HG03097 (cell line): ENCODE results near the gene MSI2.

Source experiments
- ATAC-seq: cut with Tn5 transposase; IDR thresholded peaks from one replicate; pipeline ENCODE4 v1.9.1; 2021; ENCODE audit not compliant: unreplicated experiment, low FRiP score

The MSI2 gene

GRCh38 chr17:57601143-57601735, 344.9 kb downstream of the MSI2 start:
- no peak for ATAC-seq

DNA sequence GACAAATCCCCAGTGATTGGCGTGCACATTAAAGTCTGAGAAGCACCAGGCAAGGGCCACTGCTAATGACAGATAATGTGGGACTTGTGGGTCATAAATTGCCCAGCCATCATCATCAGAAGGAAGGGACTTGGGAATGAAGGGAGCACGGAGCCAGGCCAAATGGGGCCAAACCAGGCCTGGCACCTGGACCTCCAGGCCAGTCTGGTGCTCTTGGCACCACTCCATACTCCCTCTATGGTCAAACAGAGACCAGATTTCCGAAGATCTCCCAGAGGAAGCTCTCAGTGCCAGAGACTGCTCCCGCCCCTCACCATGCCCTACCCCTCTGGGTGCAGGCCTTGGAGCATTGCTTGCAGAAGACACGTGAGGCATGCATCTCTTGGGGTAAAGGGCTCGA, 346.6 kb downstream of the MSI2 start:
- no peak for ATAC-seq

DNA sequence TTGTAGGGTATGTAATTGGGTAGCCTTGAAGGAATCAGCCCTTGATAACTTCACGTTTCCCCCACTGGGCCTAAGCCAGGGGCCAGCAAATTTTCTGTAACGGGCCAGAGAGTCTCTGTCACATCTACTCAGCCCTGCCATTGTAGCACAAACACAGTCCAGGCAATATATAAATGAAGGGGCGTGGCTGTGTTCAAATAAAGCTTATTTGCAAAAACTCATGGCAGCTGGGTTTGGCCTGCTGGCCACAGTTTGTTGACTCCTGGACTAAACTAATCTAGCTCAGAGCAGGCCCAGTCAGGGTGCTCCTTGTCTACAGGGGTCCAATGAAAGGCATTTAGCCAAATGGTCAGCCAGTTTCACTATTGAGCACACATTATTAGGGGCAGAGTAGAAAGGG, 347.2 kb downstream of the MSI2 start:
- ATAC-seq, result no peak

DNA sequence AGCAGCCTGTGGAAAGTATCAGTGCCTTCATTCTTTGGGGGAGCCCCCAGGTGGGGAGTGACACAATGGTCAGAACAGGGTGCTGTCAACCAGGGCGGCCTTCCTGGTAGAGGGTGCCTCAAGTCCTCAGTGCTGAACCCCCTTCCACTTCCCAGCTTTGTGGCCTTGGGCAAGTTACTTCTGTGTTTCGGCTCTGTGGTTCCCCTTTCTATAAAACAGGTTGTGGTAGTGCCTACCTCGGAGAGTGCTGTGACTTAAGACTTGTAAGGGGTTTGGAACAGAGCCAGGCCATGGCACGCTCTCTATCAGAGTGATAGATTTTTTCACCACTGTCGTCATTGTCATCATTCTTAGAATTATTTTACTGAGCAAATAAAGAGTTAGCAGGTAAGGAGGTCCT, 347.7 kb downstream of the MSI2 start:
- no peak for ATAC-seq

DNA sequence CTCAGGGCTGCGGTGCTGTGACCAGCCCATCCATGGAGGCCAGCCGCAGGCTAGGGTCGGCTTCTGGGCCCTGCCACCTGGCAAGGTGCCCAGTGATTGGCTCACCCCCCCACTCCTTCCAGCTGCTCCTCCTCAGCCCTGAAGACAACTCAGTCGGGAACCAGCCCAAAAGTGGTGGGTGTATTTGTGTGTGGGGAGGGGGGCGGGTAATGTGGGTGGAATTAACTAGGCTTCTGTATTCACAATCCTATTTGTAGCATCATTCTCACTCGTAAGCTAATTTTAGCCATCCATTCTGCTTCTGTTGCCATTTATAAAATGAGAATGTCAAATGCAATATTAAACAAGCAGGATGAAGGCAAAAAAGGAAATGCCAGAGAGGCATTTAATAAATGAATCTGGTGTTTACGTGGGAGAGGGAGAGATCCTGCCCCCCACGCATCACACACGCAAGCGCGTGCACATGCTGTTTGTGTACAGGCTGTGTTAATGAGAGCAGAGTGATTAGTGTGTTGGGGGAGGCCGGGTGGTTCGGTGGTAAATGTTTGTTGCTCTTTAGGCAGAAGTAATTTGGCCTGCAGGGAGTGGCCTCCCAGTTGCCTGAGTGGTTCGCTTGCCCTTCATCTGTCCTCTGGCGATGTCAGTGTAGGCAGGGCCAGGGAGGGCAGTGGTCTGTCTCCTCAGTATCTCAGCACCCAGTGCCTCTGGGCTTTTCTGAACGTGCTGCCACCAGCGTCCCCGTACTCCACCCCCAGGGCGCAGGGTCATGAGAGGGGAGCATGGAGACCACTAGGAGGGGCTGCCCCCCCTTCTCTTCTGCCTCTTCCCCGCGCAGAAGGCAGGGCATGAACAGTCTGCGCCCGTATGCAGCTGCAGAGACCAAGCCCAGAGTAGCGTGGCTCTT, 348.7 kb downstream of the MSI2 start:
- peak; percentile 62 for ATAC-seq

GRCh38 chr17:57605675-57606105, 349.4 kb downstream of the MSI2 start:
- peak; percentile 16 for ATAC-seq

- ATAC-seq, result no peak
Measured at GRCh38 chr17:57606111-57606875, 350.0 kb downstream of the MSI2 start.

DNA sequence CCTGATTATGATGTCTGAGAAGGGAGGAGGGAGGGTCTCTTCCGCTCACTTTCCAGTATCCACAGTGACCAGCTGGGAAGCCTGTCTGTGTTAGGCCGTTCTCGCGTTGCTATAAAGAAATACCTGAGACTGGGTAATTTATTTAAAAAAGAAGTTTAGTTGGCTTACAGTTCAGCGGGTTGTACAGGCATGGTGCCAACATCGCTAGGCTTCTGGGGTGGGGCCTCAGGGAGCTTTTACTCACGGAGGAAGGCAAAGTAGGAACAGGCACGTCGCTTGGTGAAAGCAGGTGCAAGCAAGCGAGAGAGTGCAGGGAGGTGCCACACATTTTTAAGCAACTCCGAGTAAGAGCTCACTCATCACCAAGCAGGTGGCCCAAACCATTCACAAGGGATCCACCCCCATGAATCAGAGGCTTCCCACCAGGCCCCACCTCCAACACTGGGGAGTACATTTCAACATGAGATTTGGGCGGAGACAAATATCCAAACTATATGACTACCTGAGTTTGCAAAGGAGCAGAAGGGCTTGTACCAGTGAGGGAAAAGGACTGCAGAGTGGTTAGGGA, 351.3 kb downstream of the MSI2 start:
- ATAC-seq, result no peak

- ATAC-seq, result no peak
Measured at GRCh38 chr17:57608369-57609124, 352.2 kb downstream of the MSI2 start.

DNA sequence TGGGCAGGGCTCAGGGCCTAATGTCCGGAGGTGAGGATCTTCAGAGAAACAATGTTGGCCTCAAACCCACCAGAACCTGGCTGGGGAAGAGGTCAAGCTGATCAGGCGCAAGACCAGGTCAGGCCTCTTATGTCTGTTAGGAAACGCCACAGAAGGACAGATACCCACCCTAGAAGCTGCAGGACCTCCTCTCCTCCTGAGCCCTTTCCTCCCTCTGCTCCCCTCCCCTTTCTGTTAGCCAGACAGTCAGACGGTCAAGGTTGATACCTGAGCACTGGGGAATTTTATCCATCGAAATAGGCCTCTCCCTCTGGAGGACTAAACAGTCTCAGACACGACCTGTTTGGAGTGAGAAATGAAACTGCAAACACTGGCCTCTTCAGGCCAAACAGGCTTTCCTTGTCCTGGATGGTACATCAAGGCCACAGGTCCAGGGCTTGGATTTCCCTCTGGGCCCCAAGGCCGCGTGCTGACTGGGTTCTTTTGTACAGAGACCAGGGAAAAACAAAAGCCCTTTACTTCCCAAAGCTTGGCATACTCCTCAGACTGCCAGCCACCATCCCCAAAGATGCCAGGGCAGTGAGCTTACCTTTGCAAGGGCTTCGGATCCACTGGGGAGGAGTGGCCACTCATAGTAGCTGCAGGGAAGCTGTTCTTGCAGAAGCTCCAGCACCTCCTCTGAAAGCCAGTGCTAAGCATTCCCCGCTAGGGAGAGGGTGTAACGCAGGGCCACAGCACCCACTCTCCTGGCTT, 353.0 kb downstream of the MSI2 start:
- no peak for ATAC-seq

DNA sequence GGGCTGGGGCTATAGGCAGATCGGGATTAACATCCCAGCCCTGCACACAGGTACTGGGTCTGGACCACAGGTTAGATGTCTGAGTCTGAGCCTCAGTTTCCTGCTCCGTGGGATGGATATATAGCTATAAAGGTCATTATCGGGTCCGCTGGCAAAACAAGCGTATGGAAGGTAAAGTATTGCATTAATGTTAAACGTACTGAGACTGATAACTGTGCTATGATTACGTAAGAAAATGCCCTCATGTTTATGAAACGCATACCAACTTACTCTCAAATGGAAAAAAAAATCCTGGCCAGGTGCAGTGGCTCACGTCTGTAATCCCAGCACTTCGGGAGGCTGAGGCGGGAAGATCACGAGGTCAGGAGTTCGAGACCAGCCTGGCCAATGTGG, 353.6 kb downstream of the MSI2 start:
- no peak for ATAC-seq

- ATAC-seq, result no peak
Measured at GRCh38 chr17:57612202-57613071, 356.1 kb downstream of the MSI2 start.

DNA sequence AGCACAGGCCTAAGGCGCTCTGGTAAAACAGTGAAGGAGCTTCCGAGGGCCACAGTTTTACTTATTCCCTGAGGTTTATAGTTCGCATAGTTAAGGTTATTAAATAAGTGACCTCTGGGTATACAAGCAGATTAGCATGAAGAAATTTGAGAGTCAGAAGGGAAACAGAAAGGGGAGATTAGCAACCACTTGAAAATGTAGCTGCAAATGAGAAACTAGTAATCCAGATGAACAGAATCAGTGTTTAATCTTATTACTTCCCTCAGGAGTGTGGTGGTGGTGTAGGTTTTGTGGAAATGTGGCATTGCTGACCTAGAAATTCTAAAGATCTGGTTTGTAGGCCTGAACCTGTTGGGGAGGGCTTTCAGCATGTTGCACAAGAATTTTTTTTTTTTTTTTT, 358.4 kb downstream of the MSI2 start:
- ATAC-seq, result no peak

DNA sequence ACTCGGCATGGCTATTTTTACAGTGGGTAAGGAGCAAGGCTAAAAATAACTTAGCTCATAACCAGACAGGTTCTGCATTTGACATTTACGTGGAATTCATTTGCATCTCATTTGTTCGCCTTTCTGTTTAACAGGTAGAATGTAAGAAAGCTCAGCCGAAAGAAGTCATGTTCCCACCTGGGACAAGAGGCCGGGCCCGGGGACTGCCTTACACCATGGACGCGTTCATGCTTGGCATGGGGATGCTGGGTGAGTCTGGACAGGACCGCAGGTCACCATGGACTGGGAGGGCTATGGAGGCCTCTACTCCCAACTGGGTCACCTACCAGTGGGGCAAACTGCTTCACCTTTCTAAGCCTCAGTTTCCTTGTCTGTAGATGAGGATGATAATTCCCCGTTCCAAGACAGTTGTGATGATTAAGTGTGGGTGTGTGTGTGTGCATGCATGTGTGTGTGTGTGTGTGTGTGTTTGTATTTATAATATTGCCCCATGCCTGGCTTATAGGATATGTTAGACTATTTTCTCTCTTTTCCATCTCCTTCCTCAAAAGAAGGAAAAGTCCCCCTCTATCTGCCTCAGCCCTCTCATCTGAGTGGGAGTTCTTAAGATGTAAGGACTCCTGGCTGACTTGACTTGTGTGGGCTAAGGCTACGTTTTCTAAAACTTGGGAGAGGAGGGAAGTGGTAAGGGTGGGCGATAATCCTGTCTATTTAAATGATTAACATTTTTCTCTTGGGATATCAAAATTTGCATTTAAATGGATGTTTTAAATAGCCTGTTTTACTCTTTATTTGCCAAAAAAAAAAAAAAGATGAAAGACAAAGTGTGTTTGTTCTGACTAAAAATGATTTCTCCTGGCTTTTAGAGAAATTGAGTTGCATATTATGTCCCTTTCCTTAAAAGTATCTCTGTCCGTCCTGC, 359.8 kb downstream of the MSI2 start:
- no peak for ATAC-seq

DNA sequence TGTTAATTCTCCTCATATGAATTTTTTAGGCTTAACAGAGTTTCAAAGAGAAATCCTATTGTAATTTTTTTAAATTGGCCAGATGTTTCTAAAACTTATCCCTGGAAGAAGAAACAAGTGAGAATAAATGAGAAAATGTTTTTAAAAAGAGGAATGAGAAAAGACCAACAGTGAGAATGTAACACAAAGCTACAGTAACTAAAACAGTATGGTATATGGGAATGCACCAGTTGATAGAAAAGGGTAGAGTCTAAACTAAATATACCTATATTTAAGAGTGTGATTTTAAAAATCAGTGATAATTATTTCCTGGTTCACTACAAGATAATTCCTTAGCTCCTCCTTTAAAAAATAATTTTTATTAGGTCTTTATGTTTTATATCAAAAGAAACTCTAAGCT, 360.9 kb downstream of the MSI2 start:
- no peak for ATAC-seq

- no peak for ATAC-seq
Measured at GRCh38 chr17:57619061-57619937, 363.0 kb downstream of the MSI2 start.

- no peak for ATAC-seq
Measured at GRCh38 chr17:57620576-57620975, 364.3 kb downstream of the MSI2 start.
